K562 (cell line): ENCODE results near the gene DNAJC12. TPM values are rescaled to one million over a fixed set of nuclear protein-coding genes. Genes with fewer than 3 reads are reported as not detected.

Experiments
- AFF1 ChIP-seq, 2 experiments: fragments of 450-650 bp; IDR thresholded peaks; 2 replicates each; pipeline ENCODE4 v1.6.1; 2018; ENCODE audit warnings: mild to moderate bottlenecking in 2 of 2, low read depth in 1 of 2; ENCODE audit not compliant: partially characterized antibody in 2 of 2
- DPF2 ChIP-seq: fragments of 450-650 bp; IDR thresholded peaks from 2 replicates; pipeline ENCODE4 v1.6.1; 2016
- EP400 ChIP-seq: fragments of 450-650 bp; IDR thresholded peaks from 2 replicates; pipeline ENCODE4 v1.6.1; 2017; ENCODE audit warnings: antibody characterized with exemption, mild to moderate bottlenecking, moderate library complexity
- HDAC2 ChIP-seq: fragments of 450-650 bp; IDR thresholded peaks from 2 replicates; pipeline ENCODE4 v1.6.1; 2016; ENCODE audit warnings: mild to moderate bottlenecking
- L3MBTL2 ChIP-seq: fragments of 450-650 bp; IDR thresholded peaks from 2 replicates; pipeline ENCODE4 v1.6.1; 2016; ENCODE audit warnings: mild to moderate bottlenecking, moderate library complexity
- NFRKB ChIP-seq: fragments of 450-650 bp; IDR thresholded peaks from 2 replicates; pipeline ENCODE4 v1.6.1; 2016; ENCODE audit warnings: low read depth
- NFXL1 ChIP-seq: fragments of 450-650 bp; formaldehyde crosslinking; IDR thresholded peaks from 2 replicates; pipeline ENCODE4 v1.4.0; 2021; ENCODE audit warnings: mild to moderate bottlenecking
- POLR2A ChIP-seq: fragments of 450-650 bp; conservative IDR thresholded peaks from 2 replicates; pipeline ENCODE4 v1.6.1; 2016
- RBFOX2 ChIP-seq: fragments of 200-400 bp; formaldehyde crosslinking; IDR thresholded peaks from 2 replicates; pipeline ENCODE4 v1.6.1; 2017; ENCODE audit warnings: low read depth, mild to moderate bottlenecking, low read length, moderate library complexity
- SMARCE1 ChIP-seq: fragments of 450-650 bp; IDR thresholded peaks from 2 replicates; pipeline ENCODE4 v1.7.1; 2016; ENCODE audit warnings: mild to moderate bottlenecking
- polyA plus RNA-seq, 8 experiments: library from polyadenylated mRNA; depleted of rRNA in 4 of 8; stranded (reverse) in 5 of 8; unstranded in 3 of 8; fragments of >200 nt; fragmentation: Nextera tagmentation in 2 of 8; fragmentation: Illumina TruSeq in 1 of 8; extraction: Ambion mirVana in 2 of 8; extraction: Trizol in 1 of 8; gene quantifications; 2 replicates each; pipeline versions ENCODE4 v1.2.1 to v1.2.3, GENCODE V29; 2011 to 2014; ENCODE audit warnings: inconsistent platforms in 1 of 8, missing spikeins in 1 of 8
- total RNA-seq, 7 experiments: library from RNA; depleted of rRNA in 6 of 7; stranded (reverse); fragments of >200 nt in 6 of 7; fragmentation: Illumina TruSeq in 2 of 7; extraction: Trizol in 2 of 7; gene quantifications; 2 replicates each; pipeline versions ENCODE4 v1.2.1 to v1.2.3, GENCODE V29; 2011 to 2021; ENCODE audit warnings: low replicate concordance in 1 of 7
- TF ChIP-seq, protein P1 (sequence below): fragments of 450-650 bp; IDR thresholded peaks from 2 replicates; pipeline ENCODE4 v1.6.1; 2016; ENCODE audit warnings: mild to moderate bottlenecking, moderate library complexity

Gene DNAJC12
- total and polyA plus RNA-seq, 9 of the 15 experiments (the other 6 are each of a cell fraction or from before 2014, with no cell fraction given), result 7.4 to 95.9 (median 68.5) TPM

- TF ChIP-seq, protein P1, sequence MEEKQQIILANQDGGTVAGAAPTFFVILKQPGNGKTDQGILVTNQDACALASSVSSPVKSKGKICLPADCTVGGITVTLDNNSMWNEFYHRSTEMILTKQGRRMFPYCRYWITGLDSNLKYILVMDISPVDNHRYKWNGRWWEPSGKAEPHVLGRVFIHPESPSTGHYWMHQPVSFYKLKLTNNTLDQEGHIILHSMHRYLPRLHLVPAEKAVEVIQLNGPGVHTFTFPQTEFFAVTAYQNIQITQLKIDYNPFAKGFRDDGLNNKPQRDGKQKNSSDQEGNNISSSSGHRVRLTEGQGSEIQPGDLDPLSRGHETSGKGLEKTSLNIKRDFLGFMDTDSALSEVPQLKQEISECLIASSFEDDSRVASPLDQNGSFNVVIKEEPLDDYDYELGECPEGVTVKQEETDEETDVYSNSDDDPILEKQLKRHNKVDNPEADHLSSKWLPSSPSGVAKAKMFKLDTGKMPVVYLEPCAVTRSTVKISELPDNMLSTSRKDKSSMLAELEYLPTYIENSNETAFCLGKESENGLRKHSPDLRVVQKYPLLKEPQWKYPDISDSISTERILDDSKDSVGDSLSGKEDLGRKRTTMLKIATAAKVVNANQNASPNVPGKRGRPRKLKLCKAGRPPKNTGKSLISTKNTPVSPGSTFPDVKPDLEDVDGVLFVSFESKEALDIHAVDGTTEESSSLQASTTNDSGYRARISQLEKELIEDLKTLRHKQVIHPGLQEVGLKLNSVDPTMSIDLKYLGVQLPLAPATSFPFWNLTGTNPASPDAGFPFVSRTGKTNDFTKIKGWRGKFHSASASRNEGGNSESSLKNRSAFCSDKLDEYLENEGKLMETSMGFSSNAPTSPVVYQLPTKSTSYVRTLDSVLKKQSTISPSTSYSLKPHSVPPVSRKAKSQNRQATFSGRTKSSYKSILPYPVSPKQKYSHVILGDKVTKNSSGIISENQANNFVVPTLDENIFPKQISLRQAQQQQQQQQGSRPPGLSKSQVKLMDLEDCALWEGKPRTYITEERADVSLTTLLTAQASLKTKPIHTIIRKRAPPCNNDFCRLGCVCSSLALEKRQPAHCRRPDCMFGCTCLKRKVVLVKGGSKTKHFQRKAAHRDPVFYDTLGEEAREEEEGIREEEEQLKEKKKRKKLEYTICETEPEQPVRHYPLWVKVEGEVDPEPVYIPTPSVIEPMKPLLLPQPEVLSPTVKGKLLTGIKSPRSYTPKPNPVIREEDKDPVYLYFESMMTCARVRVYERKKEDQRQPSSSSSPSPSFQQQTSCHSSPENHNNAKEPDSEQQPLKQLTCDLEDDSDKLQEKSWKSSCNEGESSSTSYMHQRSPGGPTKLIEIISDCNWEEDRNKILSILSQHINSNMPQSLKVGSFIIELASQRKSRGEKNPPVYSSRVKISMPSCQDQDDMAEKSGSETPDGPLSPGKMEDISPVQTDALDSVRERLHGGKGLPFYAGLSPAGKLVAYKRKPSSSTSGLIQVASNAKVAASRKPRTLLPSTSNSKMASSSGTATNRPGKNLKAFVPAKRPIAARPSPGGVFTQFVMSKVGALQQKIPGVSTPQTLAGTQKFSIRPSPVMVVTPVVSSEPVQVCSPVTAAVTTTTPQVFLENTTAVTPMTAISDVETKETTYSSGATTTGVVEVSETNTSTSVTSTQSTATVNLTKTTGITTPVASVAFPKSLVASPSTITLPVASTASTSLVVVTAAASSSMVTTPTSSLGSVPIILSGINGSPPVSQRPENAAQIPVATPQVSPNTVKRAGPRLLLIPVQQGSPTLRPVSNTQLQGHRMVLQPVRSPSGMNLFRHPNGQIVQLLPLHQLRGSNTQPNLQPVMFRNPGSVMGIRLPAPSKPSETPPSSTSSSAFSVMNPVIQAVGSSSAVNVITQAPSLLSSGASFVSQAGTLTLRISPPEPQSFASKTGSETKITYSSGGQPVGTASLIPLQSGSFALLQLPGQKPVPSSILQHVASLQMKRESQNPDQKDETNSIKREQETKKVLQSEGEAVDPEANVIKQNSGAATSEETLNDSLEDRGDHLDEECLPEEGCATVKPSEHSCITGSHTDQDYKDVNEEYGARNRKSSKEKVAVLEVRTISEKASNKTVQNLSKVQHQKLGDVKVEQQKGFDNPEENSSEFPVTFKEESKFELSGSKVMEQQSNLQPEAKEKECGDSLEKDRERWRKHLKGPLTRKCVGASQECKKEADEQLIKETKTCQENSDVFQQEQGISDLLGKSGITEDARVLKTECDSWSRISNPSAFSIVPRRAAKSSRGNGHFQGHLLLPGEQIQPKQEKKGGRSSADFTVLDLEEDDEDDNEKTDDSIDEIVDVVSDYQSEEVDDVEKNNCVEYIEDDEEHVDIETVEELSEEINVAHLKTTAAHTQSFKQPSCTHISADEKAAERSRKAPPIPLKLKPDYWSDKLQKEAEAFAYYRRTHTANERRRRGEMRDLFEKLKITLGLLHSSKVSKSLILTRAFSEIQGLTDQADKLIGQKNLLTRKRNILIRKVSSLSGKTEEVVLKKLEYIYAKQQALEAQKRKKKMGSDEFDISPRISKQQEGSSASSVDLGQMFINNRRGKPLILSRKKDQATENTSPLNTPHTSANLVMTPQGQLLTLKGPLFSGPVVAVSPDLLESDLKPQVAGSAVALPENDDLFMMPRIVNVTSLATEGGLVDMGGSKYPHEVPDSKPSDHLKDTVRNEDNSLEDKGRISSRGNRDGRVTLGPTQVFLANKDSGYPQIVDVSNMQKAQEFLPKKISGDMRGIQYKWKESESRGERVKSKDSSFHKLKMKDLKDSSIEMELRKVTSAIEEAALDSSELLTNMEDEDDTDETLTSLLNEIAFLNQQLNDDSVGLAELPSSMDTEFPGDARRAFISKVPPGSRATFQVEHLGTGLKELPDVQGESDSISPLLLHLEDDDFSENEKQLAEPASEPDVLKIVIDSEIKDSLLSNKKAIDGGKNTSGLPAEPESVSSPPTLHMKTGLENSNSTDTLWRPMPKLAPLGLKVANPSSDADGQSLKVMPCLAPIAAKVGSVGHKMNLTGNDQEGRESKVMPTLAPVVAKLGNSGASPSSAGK, result peak; percentile 67
- 0 out of 2 replicates have a peak, but pooled peaks have one; percentile 14 for TF ChIP-seq DPF2
- TF ChIP-seq POLR2A, result 0 out of 2 replicates have a peak, but pooled peaks have one; percentile 27
- TF ChIP-seq AFF1 (IDR thresholded peaks at IDR 0.05; ENCODE audit: low read depth in 1 of 2, partially characterized antibody in 2 of 2), result peak in 1 of 2 experiments; percentile 16
- 0 out of 2 replicates have a peak, but pooled peaks have one; percentile 66 for TF ChIP-seq NFRKB
- 0 out of 2 replicates have a peak, but pooled peaks have one; percentile 11 for TF ChIP-seq SMARCE1
- TF ChIP-seq HDAC2, result 0 out of 2 replicates have a peak, but pooled peaks have one; percentile 49
- TF ChIP-seq EP400, result peak; percentile 67
- peak; percentile 32; the same call in 1 of the 2 replicates for TF ChIP-seq RBFOX2
- TF ChIP-seq L3MBTL2, result peak; percentile 36; the same call in 1 of the 2 replicates
- peak; percentile 46; the same call in 1 of the 2 replicates for TF ChIP-seq NFXL1 (CRISPR knock-in tag)
These were observed 2.2 kb downstream of the DNAJC12 start (continued) for GRCh38 chr10:67835541-67836394.
